SH-SY5Y (cell line): ENCODE results near the gene PHF10.

Source experiments
- GATA2 ChIP-seq: IDR thresholded peaks from 2 replicates; pipeline ENCODE4 v1.6.1; 2011; ENCODE audit warnings: mild to moderate bottlenecking, low read depth, low read length
- GATA3 ChIP-seq: IDR thresholded peaks from 2 replicates; pipeline ENCODE4 v1.6.1; 2011; ENCODE audit warnings: low read depth, mild to moderate bottlenecking, low read length, moderate library complexity

Gene PHF10

DNA sequence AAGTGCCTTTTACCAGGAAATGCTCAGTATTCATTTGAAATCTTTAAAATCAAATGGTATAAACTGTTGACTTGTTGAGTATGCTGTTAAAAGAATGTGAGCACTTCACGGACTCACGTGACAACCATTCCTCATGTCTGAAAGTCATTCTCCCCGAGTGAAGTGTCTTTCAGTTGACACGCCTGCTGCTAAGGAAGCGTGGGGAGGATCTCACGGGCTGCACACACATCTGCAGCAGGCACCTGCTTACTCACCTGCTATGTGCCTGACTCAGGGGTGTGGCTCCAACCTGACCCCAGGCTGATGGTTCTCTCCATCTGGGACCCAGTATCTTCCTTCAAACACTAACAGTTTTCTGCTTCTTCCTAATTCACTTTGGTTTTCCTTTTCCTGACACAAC lies 55.2 kb downstream of the PHF10 start:
- TF ChIP-seq GATA2 (no peak), GATA3 (no peak)

DNA sequence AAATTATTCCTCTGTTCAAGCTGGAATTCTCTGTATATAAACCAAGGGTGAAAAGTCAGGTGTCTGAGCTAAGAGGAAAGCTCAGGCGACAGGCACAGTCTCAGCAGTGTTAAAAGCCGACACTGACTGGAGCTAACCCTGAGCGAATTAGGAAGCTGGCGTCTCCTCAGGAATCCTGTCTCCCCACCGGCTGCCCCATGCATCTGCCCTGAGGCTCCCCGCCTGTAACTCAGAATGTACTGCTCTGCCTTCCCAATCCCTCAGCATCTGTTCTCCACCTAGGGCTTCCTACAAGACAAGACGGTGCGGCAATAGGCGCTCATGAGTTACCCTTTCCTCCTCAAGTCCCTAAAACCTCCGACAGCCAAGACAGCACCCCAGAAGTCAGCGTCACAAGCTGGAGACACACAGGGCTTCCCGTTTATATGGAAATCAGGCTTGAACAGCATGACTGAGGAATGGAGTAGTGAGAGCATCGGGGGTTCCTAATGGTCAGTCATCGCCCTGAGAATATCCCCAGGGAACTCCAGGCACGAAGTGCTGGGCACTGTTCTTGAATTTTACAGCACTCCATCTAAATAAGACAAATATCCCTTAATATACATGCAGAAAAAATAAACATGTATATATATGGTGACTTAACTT lies 56.0 kb downstream of the PHF10 start:
- TF ChIP-seq GATA2 (no peak), GATA3 (no peak)

DNA sequence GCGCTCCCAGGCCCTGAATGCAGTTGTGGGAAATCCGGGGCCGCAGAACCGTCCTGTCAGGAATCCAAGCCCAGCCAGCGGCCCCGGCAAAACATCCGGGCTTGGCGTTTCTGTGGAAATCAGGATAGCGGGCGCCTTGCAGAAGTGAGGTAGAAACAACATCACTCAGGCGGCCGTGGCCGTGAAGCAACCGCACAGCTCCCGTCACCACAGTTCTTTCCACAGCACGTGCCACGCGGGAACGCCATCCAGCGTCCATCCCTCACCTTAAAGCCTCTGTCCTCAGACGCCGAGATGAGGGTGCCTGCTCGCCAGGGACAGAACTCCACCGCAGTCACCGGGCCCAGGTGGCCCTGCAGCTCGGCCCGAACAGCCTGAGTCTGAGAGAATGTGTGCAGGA lies 56.6 kb downstream of the PHF10 start:
- TF ChIP-seq GATA3 (no peak), GATA2 (no peak)

DNA sequence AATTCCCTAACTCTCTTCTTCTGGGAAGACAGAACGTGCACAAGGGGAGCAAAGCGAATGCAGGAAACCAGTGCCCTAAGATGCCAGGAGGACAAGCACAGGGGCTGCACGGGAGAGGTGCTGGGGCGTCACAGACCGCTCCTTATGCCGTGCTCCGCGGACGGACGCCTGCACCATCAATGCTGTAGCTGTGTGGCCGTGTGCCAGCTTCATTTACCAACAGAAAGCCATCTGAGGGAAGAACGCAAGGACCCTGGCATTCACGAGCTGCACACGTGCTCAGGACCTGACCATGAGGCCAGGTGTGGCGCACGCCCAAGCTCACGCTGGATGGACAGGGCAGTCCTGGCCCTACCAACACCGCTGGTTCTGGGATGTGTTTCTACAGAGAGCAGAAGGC lies 57.9 kb downstream of the PHF10 start:
- TF ChIP-seq GATA3: no peak
- no peak for TF ChIP-seq GATA2

DNA sequence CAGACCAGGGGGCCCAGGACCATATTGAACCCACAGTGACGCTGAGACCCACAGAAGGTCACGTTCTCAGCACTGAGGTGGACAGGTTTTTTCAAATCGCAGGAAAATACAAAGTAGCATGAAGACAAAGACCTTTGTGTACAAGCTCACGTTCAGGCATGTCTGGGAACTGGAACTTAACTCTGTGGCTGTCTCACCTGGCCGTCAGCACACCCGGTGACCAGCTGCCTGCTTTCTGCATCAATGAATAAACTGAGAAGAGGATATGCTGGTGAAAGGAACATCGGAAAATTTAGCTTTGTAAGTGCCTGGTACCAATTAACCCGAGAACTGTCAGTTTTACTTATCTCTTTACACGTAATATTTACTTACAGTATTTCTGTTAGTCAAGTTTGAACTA lies 59.0 kb downstream of the PHF10 start:
- TF ChIP-seq GATA3 (no peak), GATA2 (no peak)

DNA sequence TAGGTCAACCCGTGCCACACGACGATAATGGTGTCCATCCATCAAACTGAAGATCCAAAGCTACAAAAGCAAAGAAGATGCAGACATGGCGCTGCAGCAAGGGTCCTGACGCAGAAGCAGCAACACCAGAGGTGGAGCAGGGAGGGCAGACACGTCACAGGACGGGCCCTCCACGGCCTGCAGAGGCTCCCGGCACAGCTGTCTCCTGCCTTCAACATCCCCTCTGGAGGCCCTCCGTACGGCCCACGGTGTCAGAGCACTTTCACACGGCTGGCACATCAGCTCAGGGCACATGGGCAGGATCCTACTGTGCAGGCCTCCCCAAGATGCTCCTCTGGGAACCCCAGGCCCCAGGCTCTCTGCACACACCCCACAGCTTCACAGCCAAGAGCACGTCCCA lies 60.1 kb downstream of the PHF10 start:
- no peak for TF ChIP-seq GATA3
- TF ChIP-seq GATA2: no peak

DNA sequence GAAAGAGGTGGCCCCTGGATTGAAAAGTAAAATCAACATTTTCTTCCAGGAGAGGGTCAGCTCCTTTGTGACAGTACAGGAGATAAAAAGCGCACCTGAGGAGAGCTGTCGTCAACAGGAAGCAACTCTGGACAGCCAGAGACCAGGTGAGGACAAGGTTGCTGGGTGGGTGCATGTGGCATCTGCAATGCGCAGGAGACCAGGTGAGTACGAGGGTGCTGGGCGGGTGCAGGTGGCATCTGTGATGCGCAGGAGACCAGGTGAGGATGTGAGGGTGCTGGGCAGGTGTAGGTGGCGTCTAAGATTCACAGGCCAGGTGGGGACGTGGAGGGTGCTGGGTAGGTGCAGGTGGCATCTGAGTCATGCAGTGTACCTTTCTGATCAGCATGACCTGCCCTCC lies 60.8 kb downstream of the PHF10 start:
- no peak for TF ChIP-seq GATA3
- TF ChIP-seq GATA2: no peak

DNA sequence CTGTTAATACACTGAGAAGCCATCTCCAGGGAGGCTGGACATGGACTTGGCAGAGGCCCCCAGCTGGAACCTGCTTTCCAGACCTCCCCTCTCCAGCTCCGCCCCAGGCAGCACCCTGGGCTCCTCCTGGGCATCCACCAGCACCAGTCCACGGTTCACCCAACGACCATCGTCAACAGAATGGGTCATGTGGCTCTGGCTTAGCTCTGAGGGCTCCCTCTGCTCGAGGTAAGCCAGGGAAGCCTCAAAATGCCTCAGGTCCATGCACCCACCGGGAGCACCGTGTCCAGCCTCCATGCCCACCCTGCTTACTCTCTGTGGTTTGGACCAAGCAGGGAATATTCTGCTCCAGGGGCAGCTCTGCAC lies 62.9 kb downstream of the PHF10 start:
- TF ChIP-seq GATA2 (no peak), GATA3 (no peak)

DNA sequence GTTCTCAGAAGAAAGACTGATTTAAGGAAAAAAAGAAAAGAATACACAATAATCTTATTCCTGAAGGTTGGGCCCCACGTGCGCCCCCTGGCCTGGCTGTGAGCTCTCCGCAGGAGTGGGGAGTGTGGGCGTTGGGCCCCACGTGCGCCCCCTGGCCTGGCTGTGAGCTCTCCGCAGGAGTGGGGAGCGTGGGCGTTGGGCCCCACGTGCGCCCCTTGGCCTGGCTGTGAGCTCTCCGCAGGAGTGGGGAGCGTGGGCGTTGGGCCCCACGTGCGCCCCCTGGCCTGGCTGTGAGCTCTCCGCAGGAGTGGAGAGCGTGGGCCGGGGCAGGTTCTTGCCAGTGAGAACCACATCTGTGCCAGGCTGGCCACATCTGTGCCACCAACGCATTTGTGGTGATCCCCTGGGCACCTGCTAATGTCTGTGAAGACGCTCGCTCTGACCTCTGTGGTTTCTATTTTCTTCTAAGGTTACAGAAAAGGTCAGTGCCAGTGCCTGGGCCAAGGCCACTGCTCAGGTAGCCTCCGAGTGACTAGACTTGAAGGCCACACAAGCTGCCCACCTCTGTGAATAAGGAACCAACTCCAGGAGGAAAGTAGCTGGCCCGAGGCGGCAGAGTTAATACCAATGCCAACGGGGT lies 63.4 kb downstream of the PHF10 start:
- TF ChIP-seq GATA3 (no peak), GATA2 (no peak)

DNA sequence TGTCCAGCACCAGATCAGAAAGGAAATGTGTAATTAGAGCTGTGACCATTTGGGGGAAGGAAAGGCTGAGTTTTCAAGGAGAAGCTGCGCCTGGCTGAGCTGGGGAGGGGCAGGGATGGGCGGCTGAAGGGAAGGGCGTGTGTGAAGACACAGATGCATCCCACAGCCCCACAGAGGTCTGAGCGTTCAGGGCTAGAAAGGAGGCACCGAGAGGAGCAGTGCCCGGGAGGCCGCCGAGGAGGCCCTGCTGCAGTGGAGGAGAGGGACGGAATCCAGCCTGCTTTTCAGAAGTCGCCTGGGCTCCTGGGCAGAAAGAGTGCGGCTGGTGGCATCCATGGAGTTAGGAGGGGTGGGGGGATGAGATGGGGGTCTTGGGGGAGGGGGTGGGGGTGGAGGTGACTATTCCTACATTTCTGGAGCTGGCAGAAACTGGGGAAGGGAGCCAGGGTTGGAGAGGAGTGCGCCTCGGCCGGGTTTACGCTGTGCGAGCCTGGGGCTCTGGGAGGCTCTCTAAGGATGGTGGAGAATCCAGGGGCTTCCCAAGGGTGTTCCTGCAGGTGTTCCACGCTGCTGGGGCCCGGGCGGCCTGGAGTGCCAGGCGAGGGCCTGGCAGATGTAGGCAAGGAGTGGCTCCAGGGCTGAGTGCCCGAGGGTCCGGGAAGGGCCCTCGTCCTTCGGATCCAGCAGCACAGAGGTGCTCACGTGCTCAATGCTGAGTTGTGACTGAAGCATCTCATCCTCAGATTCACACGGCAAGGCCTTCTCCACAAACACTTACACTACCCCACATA lies 64.3 kb downstream of the PHF10 start:
- TF ChIP-seq GATA3: no peak
- no peak for TF ChIP-seq GATA2

DNA sequence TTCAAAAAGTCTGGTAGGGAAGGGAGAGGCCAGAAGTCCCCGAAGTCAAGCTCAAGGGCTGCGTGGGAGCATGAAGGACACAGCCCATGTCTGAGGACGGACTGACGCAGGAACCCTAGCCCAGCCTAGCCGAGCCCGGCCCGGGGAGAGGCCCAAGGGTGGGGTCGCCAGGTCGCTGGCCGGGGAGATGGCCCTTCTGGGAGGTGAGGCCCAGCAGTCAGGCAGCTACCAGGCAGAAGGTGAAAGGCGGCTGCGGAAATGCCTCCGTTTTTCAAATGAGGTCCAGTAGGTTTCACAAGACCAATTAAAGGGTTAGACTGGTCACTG lies 67.1 kb downstream of the PHF10 start:
- TF ChIP-seq GATA2 (no peak), GATA3 (no peak)

DNA sequence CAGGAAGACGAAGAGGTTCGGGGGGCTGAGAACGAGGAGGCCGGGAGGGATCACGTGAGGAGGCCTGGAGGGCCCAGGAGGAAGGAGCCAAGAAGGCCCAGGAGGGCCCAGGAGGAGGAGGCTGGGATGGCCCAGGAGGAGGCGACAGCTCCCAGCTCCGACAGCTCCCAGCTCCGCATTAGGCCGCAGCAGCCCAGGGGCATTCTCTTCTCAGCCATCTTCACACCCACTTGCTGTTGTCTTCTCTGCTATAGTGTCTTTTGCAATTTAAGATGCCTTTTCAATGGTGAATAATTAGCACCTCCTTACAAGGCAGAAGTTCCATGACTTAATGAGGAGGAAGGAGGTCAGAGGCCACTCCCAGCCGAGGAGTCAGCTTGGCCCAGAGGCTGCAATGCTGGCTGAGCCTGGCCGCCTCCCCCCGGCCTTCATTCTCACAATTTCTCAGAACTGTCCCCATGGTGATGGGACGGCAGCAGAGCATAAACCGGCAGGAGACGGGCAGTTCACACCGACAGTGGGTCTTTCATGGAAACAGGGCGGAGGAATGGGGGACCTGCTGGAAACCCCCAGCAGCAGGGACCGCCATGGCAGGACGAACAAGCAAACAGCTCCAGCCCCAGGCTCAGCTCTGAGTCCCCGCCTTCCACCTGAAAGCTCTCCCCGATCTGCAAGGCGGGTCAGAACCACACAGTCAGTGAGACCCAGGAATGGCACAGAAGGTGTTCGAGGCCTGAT lies 67.6 kb downstream of the PHF10 start:
- no peak for TF ChIP-seq GATA3

DNA sequence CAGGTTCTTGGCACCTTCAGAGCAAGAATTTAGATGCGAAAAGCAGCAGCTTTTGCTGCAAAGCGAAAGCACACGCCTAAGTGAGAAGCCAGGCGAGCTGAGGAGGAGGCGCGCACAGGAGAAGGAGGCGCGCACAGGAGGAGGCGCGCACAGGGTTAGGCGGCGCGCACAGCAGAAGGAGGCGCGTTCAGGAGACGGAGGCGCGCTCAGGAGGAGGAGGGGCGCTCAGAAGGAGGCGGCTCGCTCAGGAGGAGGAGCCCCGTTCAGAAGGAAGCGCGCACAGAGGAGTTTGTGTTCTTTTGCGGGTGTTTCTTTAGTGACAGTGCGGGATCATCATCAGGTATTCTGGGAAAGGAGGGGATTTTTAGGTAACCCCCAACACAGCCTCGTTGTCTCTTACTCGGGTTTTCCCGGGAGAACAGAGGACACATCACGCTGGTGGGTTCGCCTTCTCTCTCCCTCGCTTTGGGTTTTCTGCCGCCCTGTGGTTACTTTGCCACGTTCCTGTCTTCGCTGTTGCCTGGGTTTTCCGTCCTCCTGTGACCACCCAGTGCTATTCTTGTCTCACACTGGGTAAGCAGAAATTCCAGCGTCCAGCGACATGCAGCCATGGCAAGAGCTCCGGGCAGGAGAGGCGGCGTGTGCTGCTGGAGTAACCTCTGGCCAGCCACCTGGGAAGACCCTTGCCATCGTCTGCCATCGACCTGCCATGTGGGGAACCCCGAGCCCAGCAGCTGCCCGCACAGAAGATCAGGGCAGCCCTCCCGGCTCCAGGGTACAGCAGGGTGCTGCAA lies 69.5 kb downstream of the PHF10 start:
- TF ChIP-seq GATA3: no peak
- no peak for TF ChIP-seq GATA2
